Measurements from ENCODE around the gene MRNIP. TPM values are rescaled to one million over a fixed set of nuclear protein-coding genes. Genes with fewer than 3 reads are reported as not detected.
A peak's percentile ranks its signal among the peaks of the same experiment; 100 is the strongest.

The MRNIP gene
- total and polyA plus RNA-seq, 9 donors = 10.7 to 20.2 (median 15.9) TPM

DNA sequence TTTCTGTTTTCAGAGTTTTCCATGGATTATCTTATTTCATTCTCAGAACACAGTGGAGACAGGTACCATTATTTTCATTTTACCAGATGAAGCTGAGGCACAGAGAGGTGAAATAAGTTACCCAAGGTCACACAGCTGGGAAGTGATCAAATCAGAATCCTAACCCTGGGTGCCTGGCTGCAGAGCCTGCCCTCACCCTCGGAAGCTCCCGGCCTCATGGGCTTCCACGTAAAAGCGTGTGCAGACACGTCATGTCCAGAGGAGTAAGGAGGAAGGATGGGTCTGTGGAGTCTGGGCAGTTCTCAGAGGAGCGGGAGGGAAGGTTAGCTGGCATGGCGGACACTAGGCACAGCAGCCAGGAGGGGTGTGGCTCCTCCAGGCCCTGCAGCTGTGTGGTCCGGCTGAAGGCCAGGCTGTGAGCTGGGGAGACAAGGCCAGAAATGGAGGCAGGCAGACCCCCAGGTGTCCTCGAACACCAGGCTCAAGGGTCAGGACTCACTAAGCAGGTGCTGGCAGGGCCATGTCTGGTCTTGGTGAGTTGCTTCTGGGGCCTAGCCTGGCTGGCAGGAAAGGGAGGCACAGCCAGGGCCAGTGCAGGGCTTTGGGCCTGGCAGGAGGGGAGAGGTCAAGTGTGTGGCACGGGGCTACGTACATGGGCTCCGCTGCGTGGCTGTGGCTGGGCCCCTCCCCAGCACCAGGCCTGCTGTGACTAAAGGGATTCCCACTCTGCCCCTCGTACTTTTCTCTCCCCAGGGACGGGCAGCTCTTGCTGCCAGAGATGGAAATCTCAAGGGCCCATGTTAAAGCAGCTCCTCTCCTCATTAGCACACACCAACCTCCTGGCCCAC, 43.5 kb upstream of the MRNIP start:
- peaks cover 30% of the 10 kb centered on the region for H3K4me1 ChIP-seq (ENCODE audit: control insufficient read depth, insufficient read depth, low read length)
- DNase-seq = no peak
- H3K36me3 ChIP-seq (ENCODE audit: control insufficient read depth, insufficient read depth, low read length) = peaks cover 70% of the 10 kb centered on the region
- no peaks in the 10 kb centered on the region for H3K27me3 ChIP-seq (ENCODE audit: control insufficient read depth, insufficient read depth, low read length)
- H3K4me3 ChIP-seq (ENCODE audit: low read length) = no peak overlapping the region
- H3K9me3 ChIP-seq (replicated peaks; ENCODE audit: control insufficient read depth, low read depth, low read length) = no peaks in the 10 kb centered on the region
- WGBS (ENCODE audit: insufficient coverage) = 77% methylated on average over 12 of the region's 15 CpGs
- no peak overlapping the region for H3K27ac ChIP-seq (ENCODE audit: low read length)

DNA sequence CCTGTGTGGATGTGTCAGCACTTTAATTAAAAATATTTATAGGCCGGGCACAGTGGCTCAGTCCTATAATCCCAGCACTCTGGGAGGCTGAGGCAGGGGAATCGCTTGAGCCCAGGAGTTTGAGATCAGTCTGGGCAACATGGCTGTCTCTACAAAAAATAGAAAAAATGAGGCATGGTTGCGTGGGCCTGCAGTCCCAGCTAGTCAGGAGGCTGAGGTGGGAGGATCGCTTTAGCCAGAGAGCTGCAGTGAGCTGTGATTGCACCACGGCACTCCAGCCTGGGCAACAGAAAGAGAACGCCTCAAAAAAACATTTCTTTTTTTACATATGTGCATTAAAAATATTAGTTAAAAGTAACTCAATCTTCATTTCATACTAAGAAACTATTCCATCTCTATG, 42.8 kb upstream of the MRNIP start:
- H3K27ac ChIP-seq (ENCODE audit: low read length) = no peak overlapping the region
- H3K36me3 ChIP-seq (ENCODE audit: control insufficient read depth, insufficient read depth, low read length) = peaks cover 69% of the 10 kb centered on the region
- DNase-seq = no peak
- WGBS (ENCODE audit: insufficient coverage) = 79% methylated on average over 2 of the region's 6 CpGs
- H3K27me3 ChIP-seq (ENCODE audit: control insufficient read depth, insufficient read depth, low read length) = no peaks in the 10 kb centered on the region
- H3K9me3 ChIP-seq (replicated peaks; ENCODE audit: control insufficient read depth, low read depth, low read length) = no peaks in the 10 kb centered on the region
- H3K4me3 ChIP-seq (ENCODE audit: low read length) = no peak overlapping the region
- H3K4me1 ChIP-seq (ENCODE audit: control insufficient read depth, insufficient read depth, low read length) = peaks cover 23% of the 10 kb centered on the region

GRCh38 chr5:179900711-179901110, 42.1 kb upstream of the MRNIP start:
- no peaks in the 10 kb centered on the region for H3K9me3 ChIP-seq (replicated peaks; ENCODE audit: control insufficient read depth, low read depth, low read length)
- DNase-seq = peak; percentile 57
- H3K27me3 ChIP-seq (ENCODE audit: control insufficient read depth, insufficient read depth, low read length) = no peaks in the 10 kb centered on the region
- peaks cover 72% of the 10 kb centered on the region for H3K36me3 ChIP-seq (ENCODE audit: control insufficient read depth, insufficient read depth, low read length)
- peaks cover 19% of the 10 kb centered on the region for H3K4me1 ChIP-seq (ENCODE audit: control insufficient read depth, insufficient read depth, low read length)
- WGBS (ENCODE audit: insufficient coverage) = 90% methylated on average over 13 of the region's 13 CpGs
- no peak overlapping the region for H3K4me3 ChIP-seq (ENCODE audit: low read length)
- peak overlapping the region; percentile 55 for H3K27ac ChIP-seq (ENCODE audit: low read length)

GRCh38 chr5:179900206-179900605, 41.6 kb upstream of the MRNIP start:
- DNase-seq = no peak
- Histone ChIP-seq H3K36me3 (ENCODE audit: control insufficient read depth, insufficient read depth, low read length) (peaks cover 77% of the 10 kb centered on the region), H3K4me1 (ENCODE audit: control insufficient read depth, insufficient read depth, low read length) (peaks cover 19% of the 10 kb centered on the region), H3K27ac (ENCODE audit: low read length) (peak overlapping the region; percentile 55), H3K9me3 (replicated peaks; ENCODE audit: control insufficient read depth, low read depth, low read length) (no peaks in the 10 kb centered on the region), H3K27me3 (ENCODE audit: control insufficient read depth, insufficient read depth, low read length) (no peaks in the 10 kb centered on the region), H3K4me3 (ENCODE audit: low read length) (no peak overlapping the region)
- 74% methylated on average over 4 of the region's 9 CpGs for WGBS (ENCODE audit: insufficient coverage)

DNA sequence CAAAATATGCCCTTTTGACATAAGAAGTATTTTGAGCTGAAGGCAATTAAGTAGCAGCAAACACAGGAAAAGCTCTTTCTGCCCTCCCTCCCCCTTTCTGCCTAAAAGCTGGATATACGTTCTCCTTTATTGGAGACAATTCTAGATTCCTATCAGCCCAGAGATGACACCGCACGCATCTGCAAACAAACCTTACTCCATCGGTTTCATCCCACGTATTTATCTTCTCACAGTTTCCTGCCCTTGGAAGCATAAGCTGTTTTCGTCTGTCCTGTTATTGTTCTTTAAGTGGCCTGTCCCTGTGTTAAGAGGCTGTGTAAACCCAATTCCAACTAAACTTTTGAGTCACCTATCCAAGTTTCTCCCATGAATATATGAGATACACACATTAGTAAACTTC, 37.2 kb upstream of the MRNIP start:
- Histone ChIP-seq H3K4me1 (ENCODE audit: control insufficient read depth, insufficient read depth, low read length) (peaks cover 6% of the 10 kb centered on the region), H3K4me3 (ENCODE audit: low read length) (no peak overlapping the region), H3K36me3 (ENCODE audit: control insufficient read depth, insufficient read depth, low read length) (peaks cover 87% of the 10 kb centered on the region), H3K9me3 (replicated peaks; ENCODE audit: control insufficient read depth, low read depth, low read length) (no peaks in the 10 kb centered on the region), H3K27ac (ENCODE audit: low read length) (no peak overlapping the region), H3K27me3 (ENCODE audit: control insufficient read depth, insufficient read depth, low read length) (no peaks in the 10 kb centered on the region)
- DNase-seq = no peak
- 84% methylated on average over 5 of the region's 6 CpGs for WGBS (ENCODE audit: insufficient coverage)

DNA sequence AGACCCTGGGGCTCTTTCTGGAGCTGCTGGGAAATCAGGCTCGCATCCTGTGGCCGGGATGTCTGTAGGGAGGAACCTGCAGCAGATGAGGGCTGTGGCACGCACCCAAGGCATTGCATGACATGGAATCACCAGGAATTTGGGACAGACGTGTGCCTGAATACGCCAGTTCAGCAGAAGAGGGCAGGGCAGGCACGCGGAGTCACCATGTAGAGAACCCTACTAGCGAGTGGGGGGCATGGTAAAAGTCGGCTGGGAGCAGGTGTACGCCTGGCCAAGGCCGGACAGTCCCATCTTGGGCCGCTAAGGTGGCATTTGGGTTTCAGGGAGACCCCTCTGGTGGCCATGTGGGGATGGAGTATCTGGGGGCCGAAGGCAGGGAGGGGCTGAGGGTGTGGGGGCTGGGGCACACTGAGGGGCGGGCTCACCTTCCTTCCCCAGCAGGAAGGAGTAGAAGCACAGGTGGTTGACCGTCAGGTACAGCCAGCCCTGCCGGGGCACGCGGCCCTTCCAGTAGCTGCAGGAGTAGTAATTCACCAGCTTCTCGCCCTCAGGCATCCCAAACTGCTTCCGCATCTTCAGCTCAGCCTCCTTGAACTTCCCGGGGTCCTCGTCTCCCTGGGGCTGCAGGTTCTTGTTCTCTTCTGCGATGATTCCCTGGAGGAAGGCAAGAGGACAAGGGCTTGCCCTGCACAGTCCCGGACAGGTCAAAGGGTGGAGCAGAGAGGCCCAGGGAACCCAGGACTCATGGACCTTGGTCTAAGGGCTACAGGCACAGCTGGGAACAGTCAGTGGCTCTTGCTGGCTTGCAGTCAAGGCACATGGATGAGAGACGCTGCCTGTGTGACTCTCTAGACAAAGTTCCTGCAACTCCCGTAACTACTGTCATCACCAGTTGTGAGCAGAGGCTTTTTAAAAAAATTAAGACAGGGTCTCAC, 35.6 kb upstream of the MRNIP start:
- Histone ChIP-seq H3K4me1 (ENCODE audit: control insufficient read depth, insufficient read depth, low read length) (no peaks in the 10 kb centered on the region), H3K36me3 (ENCODE audit: control insufficient read depth, insufficient read depth, low read length) (peaks cover 88% of the 10 kb centered on the region), H3K27me3 (ENCODE audit: control insufficient read depth, insufficient read depth, low read length) (no peaks in the 10 kb centered on the region), H3K9me3 (replicated peaks; ENCODE audit: control insufficient read depth, low read depth, low read length) (no peaks in the 10 kb centered on the region), H3K27ac (ENCODE audit: low read length) (no peak overlapping the region), H3K4me3 (ENCODE audit: low read length) (no peak overlapping the region)
- WGBS (ENCODE audit: insufficient coverage) = 92% methylated on average over 23 of the region's 26 CpGs
- no peak for DNase-seq

DNA sequence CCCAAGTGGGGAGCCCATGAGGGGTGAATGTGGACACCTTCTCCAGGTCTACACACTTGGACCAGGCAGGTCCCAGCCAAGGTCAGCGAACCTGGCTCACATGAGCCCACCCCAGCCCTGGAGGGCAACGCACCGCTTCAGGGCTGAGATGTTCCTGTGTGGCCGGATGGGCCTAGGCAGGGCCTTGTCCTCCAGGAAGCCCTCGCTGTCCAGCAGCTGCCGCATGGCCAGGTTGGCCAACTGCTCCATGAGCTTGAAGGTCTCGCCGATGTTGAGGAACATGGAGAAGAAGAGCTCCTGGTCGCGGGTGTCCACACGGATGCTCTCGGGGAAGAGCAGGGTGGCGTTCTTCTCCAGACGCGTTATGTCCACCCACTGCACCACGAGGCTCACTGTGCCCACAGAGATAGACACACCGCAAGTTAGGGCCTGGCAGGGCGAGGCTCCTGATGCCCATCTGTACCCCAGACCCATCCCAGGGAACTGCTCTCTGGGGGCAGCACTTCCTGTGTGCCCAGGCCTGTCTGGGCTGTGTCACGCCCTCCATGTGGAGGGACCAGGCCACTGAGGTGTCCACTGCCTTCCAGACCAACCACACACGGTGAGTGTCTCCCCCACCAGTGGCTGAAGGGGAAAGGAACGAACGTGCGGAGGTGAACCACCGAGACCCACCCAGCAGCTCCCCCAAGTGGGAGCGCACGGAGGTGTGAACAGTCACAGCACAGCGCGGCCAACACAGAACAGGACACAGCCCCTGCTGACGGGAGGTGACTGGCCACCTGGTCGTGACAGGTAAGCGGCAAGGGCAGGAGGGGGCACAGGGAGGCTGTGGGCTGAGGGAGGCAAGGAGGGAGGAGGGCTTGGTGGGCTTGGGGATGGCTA, 34.7 kb upstream of the MRNIP start:
- Histone ChIP-seq H3K27me3 (ENCODE audit: control insufficient read depth, insufficient read depth, low read length) (no peaks in the 10 kb centered on the region), H3K4me3 (ENCODE audit: low read length) (no peak overlapping the region), H3K9me3 (replicated peaks; ENCODE audit: control insufficient read depth, low read depth, low read length) (no peaks in the 10 kb centered on the region), H3K27ac (ENCODE audit: low read length) (no peak overlapping the region), H3K36me3 (ENCODE audit: control insufficient read depth, insufficient read depth, low read length) (peaks cover 87% of the 10 kb centered on the region), H3K4me1 (ENCODE audit: control insufficient read depth, insufficient read depth, low read length) (no peaks in the 10 kb centered on the region)
- DNase-seq = no peak
- 89% methylated on average over 29 of the region's 31 CpGs for WGBS (ENCODE audit: insufficient coverage)

DNA sequence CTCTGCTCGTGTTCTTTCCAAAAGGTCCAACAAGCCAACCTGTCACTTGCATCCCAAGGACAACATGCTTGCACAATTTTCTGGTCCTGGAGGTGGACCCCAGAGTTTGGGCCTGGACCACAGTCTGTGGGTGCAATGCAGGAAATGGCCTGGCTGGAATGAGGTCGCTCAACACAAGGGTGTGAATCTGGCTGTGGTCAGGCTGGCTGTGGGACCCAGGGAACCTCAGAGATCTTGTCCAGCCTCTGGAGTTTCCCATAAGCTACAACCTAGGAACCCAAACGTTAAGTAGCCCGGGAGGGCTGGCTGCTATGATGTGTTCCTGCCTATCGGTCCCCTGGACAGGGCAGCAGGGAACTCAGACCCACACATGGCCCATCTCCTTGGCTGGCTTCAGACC, 33.6 kb upstream of the MRNIP start:
- H3K36me3 ChIP-seq (ENCODE audit: control insufficient read depth, insufficient read depth, low read length) = peaks cover 88% of the 10 kb centered on the region
- WGBS (ENCODE audit: insufficient coverage) = 83% methylated on average over 4 of the region's 5 CpGs

GRCh38 chr5:179890751-179891682, 32.4 kb upstream of the MRNIP start:
- peaks cover 93% of the 10 kb centered on the region for H3K36me3 ChIP-seq (ENCODE audit: control insufficient read depth, insufficient read depth, low read length)
- DNase-seq = no peak
- 94% methylated on average over 25 of the region's 25 CpGs for WGBS (ENCODE audit: insufficient coverage)
- H3K27ac ChIP-seq (ENCODE audit: low read length) = no peak overlapping the region
- H3K27me3 ChIP-seq (ENCODE audit: control insufficient read depth, insufficient read depth, low read length) = no peaks in the 10 kb centered on the region
- no peaks in the 10 kb centered on the region for H3K4me1 ChIP-seq (ENCODE audit: control insufficient read depth, insufficient read depth, low read length)
- no peak overlapping the region for H3K4me3 ChIP-seq (ENCODE audit: low read length)
- H3K9me3 ChIP-seq (replicated peaks; ENCODE audit: control insufficient read depth, low read depth, low read length) = no peaks in the 10 kb centered on the region

More for the DNA sequence above, 33.6 kb upstream of the MRNIP start:
- Histone ChIP-seq H3K27me3 (ENCODE audit: control insufficient read depth, insufficient read depth, low read length) (no peaks in the 10 kb centered on the region), H3K4me3 (ENCODE audit: low read length) (no peak overlapping the region), H3K27ac (ENCODE audit: low read length) (no peak overlapping the region), H3K9me3 (replicated peaks; ENCODE audit: control insufficient read depth, low read depth, low read length) (no peaks in the 10 kb centered on the region), H3K4me1 (ENCODE audit: control insufficient read depth, insufficient read depth, low read length) (no peaks in the 10 kb centered on the region)
- DNase-seq = no peak

All from muscle of leg (tissue), 11 donors.